Measurements from ENCODE around the gene PAX7.

- TF ChIP-seq CTCF (IDR thresholded peaks at IDR 0.05 in 4 of 5, conservative IDR thresholded peaks at IDR 0.05 in 1 of 5) = no peak
- no peak for TF ChIP-seq POLR2A (IDR thresholded peaks at IDR 0.05)
Measured at GRCh38 chr1:18766328-18766727, 135.7 kb downstream of the PAX7 start.
